COLO668 (cell line): ENCODE data around the gene STEAP4.

Experiments used
- DNase-seq: peaks from one replicate; lab custom pipeline; 2025; ENCODE audit not compliant: unreplicated experiment; lab: John Stamatoyannopoulos, UW

STEAP4 gene

DNA sequence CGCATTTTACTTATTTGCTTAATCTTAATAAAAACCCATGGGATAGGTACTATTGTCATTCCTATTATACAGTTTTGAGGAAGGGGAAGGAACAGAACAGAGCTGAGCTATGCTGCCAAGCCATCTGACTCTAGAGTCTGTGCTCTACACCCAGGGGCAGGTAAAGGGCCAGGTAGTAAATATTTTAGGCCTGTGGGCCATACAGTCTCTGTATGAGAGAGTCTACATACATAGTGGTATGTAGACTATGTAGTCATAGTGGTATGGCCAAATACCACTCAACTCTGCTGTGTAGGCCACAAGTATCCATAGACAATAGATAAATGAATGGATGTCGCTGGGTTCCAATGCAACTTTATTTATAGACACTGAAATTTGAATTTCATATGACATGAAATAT is 83.4 kb downstream of the STEAP4 start:
- no peak for DNase-seq
